Measurements from ENCODE around the gene NCKAP5L.

NCKAP5L gene

GRCh38 chr12:49868952-49869815 is 41.0 kb upstream of the NCKAP5L start:
- Histone ChIP-seq H3K9ac (ENCODE audit: low read length) (no peak overlapping the region), H3K36me3 (ENCODE audit: low read length) (no peaks in the 10 kb centered on the region), H3K27me3 (ENCODE audit: low read length) (no peaks in the 10 kb centered on the region), H3K79me2 (ENCODE audit: insufficient read depth, low read length) (no peaks in the 10 kb centered on the region), H2AFZ (ENCODE audit: low read depth, low read length, severe bottlenecking) (no peak overlapping the region), H3K9me3 (ENCODE audit: insufficient read depth, low read length) (no peaks in the 10 kb centered on the region), H3F3A (ENCODE audit: insufficient read depth) (no peaks in the 10 kb centered on the region), H3K4me3 (ENCODE audit: insufficient read depth, low read length, poor library complexity, severe bottlenecking) (no peak overlapping the region), H3K9me2 (replicated peaks; ENCODE audit: insufficient read depth, low read length) (no peaks in the 10 kb centered on the region), H3K4me2 (ENCODE audit: low read depth, low read length, poor library complexity, severe bottlenecking) (no peak overlapping the region), H4K20me1 (ENCODE audit: low read depth, low read length) (no peaks in the 10 kb centered on the region), H3K27ac (ENCODE audit: low read depth, low read length) (no peak overlapping the region)
- no peak for TF ChIP-seq CTCF (IDR thresholded peaks at IDR 0.05; ENCODE audit: insufficient read depth, low read length, poor library complexity, severe bottlenecking)
- no peak for TF ChIP-seq EZH2phosphoT487 (conservative IDR thresholded peaks at IDR 0.05; ENCODE audit: low read length)

GRCh38 chr12:49868449-49868848 is 40.2 kb upstream of the NCKAP5L start:
- Histone ChIP-seq H3K4me3 (ENCODE audit: insufficient read depth, low read length, poor library complexity, severe bottlenecking) (no peak overlapping the region), H3K4me2 (ENCODE audit: low read depth, low read length, poor library complexity, severe bottlenecking) (no peak overlapping the region), H3K9me3 (ENCODE audit: insufficient read depth, low read length) (no peaks in the 10 kb centered on the region), H3K27ac (ENCODE audit: low read depth, low read length) (no peak overlapping the region), H3K79me2 (ENCODE audit: insufficient read depth, low read length) (no peaks in the 10 kb centered on the region), H3K36me3 (ENCODE audit: low read length) (no peaks in the 10 kb centered on the region), H3K27me3 (ENCODE audit: low read length) (no peaks in the 10 kb centered on the region), H3K9ac (ENCODE audit: low read length) (no peak overlapping the region), H2AFZ (ENCODE audit: low read depth, low read length, severe bottlenecking) (no peak overlapping the region), H4K20me1 (ENCODE audit: low read depth, low read length) (no peaks in the 10 kb centered on the region), H3F3A (ENCODE audit: insufficient read depth) (no peaks in the 10 kb centered on the region), H3K9me2 (replicated peaks; ENCODE audit: insufficient read depth, low read length) (no peaks in the 10 kb centered on the region)
- TF ChIP-seq CTCF (IDR thresholded peaks at IDR 0.05; ENCODE audit: insufficient read depth, low read length, poor library complexity, severe bottlenecking): no peak
- TF ChIP-seq EZH2phosphoT487 (conservative IDR thresholded peaks at IDR 0.05; ENCODE audit: low read length): no peak

- Histone ChIP-seq H3K36me3 (ENCODE audit: low read length) (no peaks in the 10 kb centered on the region), H3K9me3 (ENCODE audit: insufficient read depth, low read length) (no peaks in the 10 kb centered on the region), H4K20me1 (ENCODE audit: low read depth, low read length) (no peaks in the 10 kb centered on the region), H3K79me2 (ENCODE audit: insufficient read depth, low read length) (no peaks in the 10 kb centered on the region), H3K9me2 (replicated peaks; ENCODE audit: insufficient read depth, low read length) (no peaks in the 10 kb centered on the region), H3K27me3 (ENCODE audit: low read length) (no peaks in the 10 kb centered on the region), H3K4me3 (ENCODE audit: insufficient read depth, low read length, poor library complexity, severe bottlenecking) (no peak overlapping the region), H3F3A (ENCODE audit: insufficient read depth) (no peaks in the 10 kb centered on the region), H3K9ac (ENCODE audit: low read length) (no peak overlapping the region), H2AFZ (ENCODE audit: low read depth, low read length, severe bottlenecking) (no peak overlapping the region), H3K4me2 (ENCODE audit: low read depth, low read length, poor library complexity, severe bottlenecking) (no peak overlapping the region), H3K27ac (ENCODE audit: low read depth, low read length) (no peak overlapping the region)
- TF ChIP-seq CTCF (IDR thresholded peaks at IDR 0.05; ENCODE audit: insufficient read depth, low read length, poor library complexity, severe bottlenecking) (no peak), EZH2phosphoT487 (conservative IDR thresholded peaks at IDR 0.05; ENCODE audit: low read length) (no peak)
Observed at GRCh38 chr12:49867570-49868341, 39.5 kb upstream of the NCKAP5L start.

Data from SU-DHL-6 (cell line).